KBM-7 (cell line): Measurements from ENCODE around the gene ALG12.

Source experiments
- DNase-seq: peaks from one replicate; pipeline ENCODE4 v3.0.0-alpha.2; 2015
- in situ Hi-C: fragments of 300-500 bp; cut with MboI; formaldehyde crosslinking; loops from 2 replicates; pipeline ENCODE4 v1.14.3; 2020; ENCODE audit warnings: low sequenced_read_pairs, low pct_unique_long_range_greater_than_20kb, mixed read lengths

The ALG12 gene

GRCh38 chr22:49921508-49922278, 3.5 kb upstream of the ALG12 start:
- no peak for DNase-seq

GRCh38 chr22:49920859-49921258, 2.6 kb upstream of the ALG12 start:
- in situ Hi-C loops, result no loop called here
- DNase-seq, result no peak

More at GRCh38 chr22:49921508-49922278, 3.5 kb upstream of the ALG12 start:
- in situ Hi-C loops, result no loop called here

GRCh38 chr22:49918911-49919881, 958 bp upstream of the ALG12 start:
- DNase-seq, result no peak
- in situ Hi-C loops, result no loop called here

- in situ Hi-C loops, result no loop called here
- no peak for DNase-seq
Measured at GRCh38 chr22:49916831-49917230, 1.4 kb downstream of the ALG12 start.

- in situ Hi-C loops, result no loop called here
- no peak for DNase-seq
Measured at GRCh38 chr22:49915610-49916009, 2.6 kb downstream of the ALG12 start.

- in situ Hi-C loops, result no loop called here
- no peak for DNase-seq
Measured at GRCh38 chr22:49914256-49914655, 4.0 kb downstream of the ALG12 start.

- in situ Hi-C loops, result no loop called here
- no peak for DNase-seq
Measured at GRCh38 chr22:49913446-49913845, 4.8 kb downstream of the ALG12 start.

GRCh38 chr22:49913026-49913425, 5.2 kb downstream of the ALG12 start:
- in situ Hi-C loops, result no loop called here

GRCh38 chr22:49911881-49912625, 6.2 kb downstream of the ALG12 start:
- in situ Hi-C loops, result no loop called here

More at GRCh38 chr22:49913026-49913425, 5.2 kb downstream of the ALG12 start:
- DNase-seq, result no peak

GRCh38 chr22:49910229-49911155, 7.7 kb downstream of the ALG12 start:
- no peak for DNase-seq
- in situ Hi-C loops, result no loop called here

More at GRCh38 chr22:49911881-49912625, 6.2 kb downstream of the ALG12 start:
- DNase-seq, result no peak

GRCh38 chr22:49909476-49910205, 8.6 kb downstream of the ALG12 start:
- DNase-seq, result no peak
- in situ Hi-C loops, result no loop called here

GRCh38 chr22:49907807-49908206, 10.4 kb downstream of the ALG12 start:
- in situ Hi-C loops, result no loop called here
- no peak for DNase-seq

- in situ Hi-C loops, result no loop called here
- DNase-seq, result no peak
Measured at GRCh38 chr22:49906799-49907290, 11.4 kb downstream of the ALG12 start.

GRCh38 chr22:49906071-49906798, 12.0 kb downstream of the ALG12 start:
- in situ Hi-C loops, result no loop called here
- DNase-seq, result no peak

- DNase-seq, result no peak
- in situ Hi-C loops, result no loop called here
Measured at GRCh38 chr22:49905465-49905864, 12.8 kb downstream of the ALG12 start.

GRCh38 chr22:49904040-49904369, 14.2 kb downstream of the ALG12 start:
- DNase-seq, result no peak
- in situ Hi-C loops, result no loop called here
